Progenitor cell of endocrine pancreas (in vitro differentiated cells): ENCODE measurements around the gene SLCO2A1. TPM values are rescaled to one million over a fixed set of nuclear protein-coding genes. Genes with fewer than 3 reads are reported as not detected.

ENCODE experiments used
- DNase-seq: peaks from one replicate; pipeline ENCODE4 v3.0.0; 2021; ENCODE audit warnings: low spot score; ENCODE audit not compliant: unreplicated experiment
- H3K27ac Mint-ChIP-seq: 2 replicates; pipeline ENCODE4 v1.8.0; 2021; ENCODE audit warnings: mild to moderate bottlenecking, moderate library complexity, mixed read lengths
- H3K27me3 Mint-ChIP-seq: 2 replicates; pipeline ENCODE4 v1.8.0; 2021; ENCODE audit warnings: mixed read lengths
- H3K36me3 Mint-ChIP-seq: 2 replicates; pipeline ENCODE4 v1.8.0; 2022; ENCODE audit warnings: mixed read lengths; ENCODE audit not compliant: insufficient read depth
- H3K4me1 Mint-ChIP-seq: 2 replicates; pipeline ENCODE4 v1.8.0; 2021; ENCODE audit warnings: low read depth, mixed read lengths
- H3K4me3 Mint-ChIP-seq: 2 replicates; pipeline ENCODE4 v1.8.0; 2021; ENCODE audit warnings: low read depth, mild to moderate bottlenecking, moderate library complexity, mixed read lengths
- H3K9me3 Mint-ChIP-seq: 2 replicates; pipeline ENCODE4 v1.8.0; 2021; ENCODE audit warnings: low read depth, mixed read lengths
- total RNA-seq: library from RNA; stranded (reverse); gene quantifications from 2 replicates; pipeline ENCODE4 v1.2.1, GENCODE V29; 2021
- TF ChIP-seq, protein P1 (sequence below): fragments of 200-600 bp; sonication (generic); IDR thresholded peaks from one replicate; pipeline ENCODE4 v1.5.0; 2021; ENCODE audit warnings: antibody characterized with exemption, mild to moderate bottlenecking; ENCODE audit not compliant: unreplicated experiment

Gene SLCO2A1
- total RNA-seq, 1 donor from 2014 or later = 27.9 TPM

DNA sequence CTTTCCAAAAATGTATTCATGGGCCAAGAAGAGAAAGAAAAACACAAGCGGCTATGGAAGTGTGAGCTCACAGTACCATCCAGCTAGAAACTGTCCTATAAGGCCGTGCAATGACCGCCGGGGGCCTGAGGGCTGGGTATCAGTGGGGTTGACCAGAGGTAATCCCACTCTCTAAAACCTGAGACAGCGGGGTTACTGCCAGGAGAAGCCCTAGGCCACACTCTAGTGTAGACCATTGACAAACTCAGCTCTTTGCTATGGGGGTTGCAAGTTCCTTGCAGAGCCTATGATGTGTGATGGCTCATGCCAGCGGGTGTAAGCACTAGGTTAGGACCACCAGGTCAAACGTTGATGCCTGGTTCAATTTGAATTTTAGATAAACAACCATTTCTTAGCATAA is 25.9 kb upstream of the SLCO2A1 start:
- TF ChIP-seq, protein P1, sequence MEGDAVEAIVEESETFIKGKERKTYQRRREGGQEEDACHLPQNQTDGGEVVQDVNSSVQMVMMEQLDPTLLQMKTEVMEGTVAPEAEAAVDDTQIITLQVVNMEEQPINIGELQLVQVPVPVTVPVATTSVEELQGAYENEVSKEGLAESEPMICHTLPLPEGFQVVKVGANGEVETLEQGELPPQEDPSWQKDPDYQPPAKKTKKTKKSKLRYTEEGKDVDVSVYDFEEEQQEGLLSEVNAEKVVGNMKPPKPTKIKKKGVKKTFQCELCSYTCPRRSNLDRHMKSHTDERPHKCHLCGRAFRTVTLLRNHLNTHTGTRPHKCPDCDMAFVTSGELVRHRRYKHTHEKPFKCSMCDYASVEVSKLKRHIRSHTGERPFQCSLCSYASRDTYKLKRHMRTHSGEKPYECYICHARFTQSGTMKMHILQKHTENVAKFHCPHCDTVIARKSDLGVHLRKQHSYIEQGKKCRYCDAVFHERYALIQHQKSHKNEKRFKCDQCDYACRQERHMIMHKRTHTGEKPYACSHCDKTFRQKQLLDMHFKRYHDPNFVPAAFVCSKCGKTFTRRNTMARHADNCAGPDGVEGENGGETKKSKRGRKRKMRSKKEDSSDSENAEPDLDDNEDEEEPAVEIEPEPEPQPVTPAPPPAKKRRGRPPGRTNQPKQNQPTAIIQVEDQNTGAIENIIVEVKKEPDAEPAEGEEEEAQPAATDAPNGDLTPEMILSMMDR = no peak
- no peak overlapping the region for H3K4me3 Mint-ChIP-seq
- H3K36me3 Mint-ChIP-seq = no peaks in the 10 kb centered on the region
- peaks cover 43% of the 10 kb centered on the region for H3K4me1 Mint-ChIP-seq
- no peak overlapping the region for H3K27ac Mint-ChIP-seq
- no peaks in the 10 kb centered on the region for H3K27me3 Mint-ChIP-seq
- no peaks in the 10 kb centered on the region for H3K9me3 Mint-ChIP-seq
- no peak for DNase-seq

DNA sequence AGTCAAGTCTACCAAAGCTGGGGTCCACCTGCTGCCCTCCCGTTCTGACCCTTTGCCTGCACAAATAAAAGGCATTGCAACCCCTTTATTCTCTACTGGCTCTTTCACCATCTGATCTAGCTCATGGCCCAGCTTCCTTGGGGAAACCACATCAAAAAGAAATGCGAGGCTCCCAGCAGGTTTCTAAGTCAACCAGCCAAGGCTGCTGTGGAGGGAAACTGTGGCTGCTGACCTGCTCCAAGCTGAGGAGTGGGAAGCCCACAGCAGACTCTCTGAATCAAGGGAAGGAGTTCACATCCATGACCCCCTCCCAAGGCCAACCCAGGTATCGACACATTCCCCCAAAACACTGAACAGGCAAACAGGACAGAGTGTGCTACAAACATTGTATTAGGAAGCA is 25.2 kb upstream of the SLCO2A1 start:
- H3K36me3 Mint-ChIP-seq = no peaks in the 10 kb centered on the region
- H3K4me1 Mint-ChIP-seq = peaks cover 36% of the 10 kb centered on the region
- peak overlapping the region; percentile 34 for H3K27ac Mint-ChIP-seq
- no peaks in the 10 kb centered on the region for H3K27me3 Mint-ChIP-seq
- no peak overlapping the region for H3K4me3 Mint-ChIP-seq
- TF ChIP-seq, protein P1 = no peak
- no peak for DNase-seq
- no peaks in the 10 kb centered on the region for H3K9me3 Mint-ChIP-seq

DNA sequence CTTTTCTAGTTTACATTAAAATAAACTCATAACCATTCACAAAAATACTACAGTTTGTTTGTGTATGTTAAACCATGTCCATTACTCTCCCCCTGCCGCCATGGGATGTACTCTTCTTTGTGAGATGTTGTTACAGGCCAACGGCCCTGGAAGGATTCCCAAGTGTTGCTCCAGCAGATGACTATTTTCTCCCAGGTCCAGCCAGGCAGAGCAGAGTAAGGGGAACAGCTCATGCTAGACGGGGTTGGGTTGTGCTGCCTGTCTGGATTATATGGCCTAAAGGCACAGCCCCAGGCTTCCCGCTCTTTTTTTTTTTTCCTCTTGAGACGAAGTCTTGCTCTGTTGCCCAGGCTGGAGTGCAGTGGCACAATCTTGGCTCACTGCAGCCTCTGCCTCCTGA is 24.5 kb upstream of the SLCO2A1 start:
- no peaks in the 10 kb centered on the region for H3K27me3 Mint-ChIP-seq
- TF ChIP-seq, protein P1 = no peak
- no peak overlapping the region for H3K4me3 Mint-ChIP-seq
- peaks cover 29% of the 10 kb centered on the region for H3K4me1 Mint-ChIP-seq
- H3K9me3 Mint-ChIP-seq = no peaks in the 10 kb centered on the region
- H3K36me3 Mint-ChIP-seq = no peaks in the 10 kb centered on the region
- no peak for DNase-seq
- no peak overlapping the region for H3K27ac Mint-ChIP-seq

DNA sequence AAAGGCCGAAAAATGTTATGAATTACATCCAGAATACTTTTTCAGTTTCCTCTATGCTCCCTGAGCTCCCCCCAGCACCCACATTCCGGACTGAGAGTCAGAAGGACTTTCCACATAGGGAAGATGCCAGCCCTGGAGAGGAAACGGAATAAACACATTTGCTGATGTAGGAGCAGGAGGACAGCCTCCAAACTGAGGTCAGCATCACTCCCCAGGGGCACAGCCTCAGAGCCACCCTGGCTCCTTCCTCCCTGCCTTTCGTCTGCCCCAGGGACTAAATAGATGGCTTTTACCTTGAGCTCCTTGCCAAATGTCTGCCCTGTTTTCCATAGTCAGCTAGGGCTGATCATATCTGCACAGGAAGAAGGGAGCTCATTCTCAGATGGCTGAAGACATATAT is 22.6 kb upstream of the SLCO2A1 start:
- no peaks in the 10 kb centered on the region for H3K36me3 Mint-ChIP-seq
- peaks cover 14% of the 10 kb centered on the region for H3K4me1 Mint-ChIP-seq
- no peaks in the 10 kb centered on the region for H3K27me3 Mint-ChIP-seq
- no peak overlapping the region for H3K4me3 Mint-ChIP-seq
- TF ChIP-seq, protein P1 = no peak
- H3K27ac Mint-ChIP-seq = no peak overlapping the region
- H3K9me3 Mint-ChIP-seq = no peaks in the 10 kb centered on the region
- DNase-seq = no peak

DNA sequence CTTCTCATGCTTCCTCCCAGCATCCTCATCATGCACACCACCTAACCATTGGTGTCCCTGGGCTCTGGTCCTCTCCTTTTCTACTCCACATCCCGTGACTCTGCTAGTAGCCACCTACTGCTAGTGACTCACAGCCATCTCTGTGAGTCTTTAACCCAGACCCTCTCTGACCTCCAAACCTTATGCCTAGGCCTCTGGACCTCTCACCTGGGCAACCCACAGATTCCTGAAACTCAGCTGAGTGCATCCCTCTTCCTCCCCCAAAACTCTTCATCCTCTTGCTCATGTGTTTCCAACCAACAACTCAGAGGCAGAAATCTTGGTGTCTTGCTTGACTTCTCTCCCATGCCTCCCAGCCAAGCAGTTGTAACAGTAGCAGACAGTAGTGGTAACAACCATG is 20.0 kb upstream of the SLCO2A1 start:
- no peak for DNase-seq

More for the DNA sequence above, 20.0 kb upstream of the SLCO2A1 start:
- Mint-ChIP-seq H3K27me3 (no peaks in the 10 kb centered on the region), H3K9me3 (peaks cover 17% of the 10 kb centered on the region), H3K4me1 (peaks cover 3% of the 10 kb centered on the region), H3K36me3 (peaks cover 4% of the 10 kb centered on the region), H3K4me3 (no peak overlapping the region), H3K27ac (no peak overlapping the region)
- TF ChIP-seq, protein P1 = no peak
